HG02870 (cell line): Measurements from ENCODE around the gene CBX1.
A peak's percentile ranks its signal among the peaks of the same experiment; 100 is the strongest.
"Not testable (repeated sequence)": the region's sequence is repeated elsewhere in the genome, so short reads cannot be mapped to it uniquely, and the experiment has no call there.

Experiments used
- ATAC-seq: cut with Tn5 transposase; IDR thresholded peaks from one replicate; pipeline ENCODE4 v1.9.1; 2021; ENCODE audit warnings: mild to moderate bottlenecking, moderate library complexity; ENCODE audit not compliant: unreplicated experiment

CBX1 gene

GRCh38 chr17:48123776-48124388, 22.6 kb upstream of the CBX1 start:
- ATAC-seq = no peak

DNA sequence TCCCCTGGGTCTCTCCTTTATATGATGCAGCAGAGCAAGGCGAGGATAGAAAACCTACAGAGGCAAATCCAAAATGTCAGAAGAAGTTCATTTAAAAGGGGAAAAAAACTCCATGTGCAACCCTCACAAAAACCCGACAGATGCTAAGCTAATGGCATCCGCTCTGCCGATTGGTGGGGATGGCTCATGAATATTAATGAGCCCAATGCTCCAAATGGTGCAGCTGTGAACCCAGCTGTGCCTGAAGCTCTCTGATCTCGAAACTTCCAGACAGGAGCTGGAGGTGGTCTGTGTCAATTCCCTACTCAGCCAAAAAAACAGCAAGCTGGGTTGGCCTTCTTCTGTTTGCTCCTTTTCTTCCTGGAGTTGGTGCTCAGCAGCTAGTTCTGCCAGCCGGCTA, 21.8 kb upstream of the CBX1 start:
- ATAC-seq = no peak

- no peak for ATAC-seq
These were observed 21.4 kb upstream of the CBX1 start for GRCh38 chr17:48122665-48123045.

GRCh38 chr17:48121923-48122664, 20.8 kb upstream of the CBX1 start:
- no peak for ATAC-seq

DNA sequence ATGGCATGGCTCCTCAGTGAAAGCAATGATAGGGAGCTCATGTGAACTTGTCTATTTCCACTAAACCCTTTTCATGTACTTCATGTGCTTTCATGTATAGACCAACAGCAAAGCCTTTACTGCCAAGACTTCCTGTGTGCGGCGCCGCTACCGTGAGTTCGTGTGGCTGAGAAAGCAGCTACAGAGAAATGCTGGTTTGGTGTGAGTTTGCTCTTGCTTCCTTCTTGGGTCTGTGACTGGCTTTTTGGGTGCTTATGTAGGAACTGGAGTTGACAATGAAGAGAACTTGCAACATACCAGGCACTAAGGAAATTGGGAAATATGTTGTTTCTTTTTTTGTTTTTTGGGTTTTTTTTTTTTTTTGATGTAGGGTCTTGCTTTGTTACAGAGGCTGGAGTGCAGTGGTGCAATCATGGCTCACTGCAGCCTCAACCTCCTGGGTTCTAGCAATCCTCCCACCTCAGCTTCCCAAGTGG, 12.0 kb upstream of the CBX1 start:
- peak; percentile 41 for ATAC-seq

DNA sequence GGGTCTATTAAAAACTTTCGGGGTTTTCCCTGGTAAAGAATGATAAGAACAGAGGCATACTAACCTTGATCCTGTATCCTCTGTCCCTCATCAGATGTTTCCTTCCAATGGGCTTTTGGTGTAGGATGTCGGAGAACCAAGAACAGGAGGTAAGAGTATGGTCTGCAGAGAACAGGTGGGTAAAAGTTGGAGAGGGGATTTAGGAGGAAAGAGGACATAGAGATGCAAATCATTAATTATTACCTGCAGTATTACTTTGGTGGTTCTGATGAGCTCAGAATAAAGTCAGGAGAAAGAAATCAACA, 10.6 kb upstream of the CBX1 start:
- ATAC-seq = no peak

- no peak for ATAC-seq
These were observed 9.5 kb upstream of the CBX1 start for GRCh38 chr17:48110761-48111160.

GRCh38 chr17:48107137-48108055, 6.1 kb upstream of the CBX1 start, which contains the start of gene SNX11:
Gene SNX11 (plus strand): TSS chr17:48107766. CDS start chr17:48112044, 4,278 bp downstream.
- peak; percentile 76 for ATAC-seq

DNA sequence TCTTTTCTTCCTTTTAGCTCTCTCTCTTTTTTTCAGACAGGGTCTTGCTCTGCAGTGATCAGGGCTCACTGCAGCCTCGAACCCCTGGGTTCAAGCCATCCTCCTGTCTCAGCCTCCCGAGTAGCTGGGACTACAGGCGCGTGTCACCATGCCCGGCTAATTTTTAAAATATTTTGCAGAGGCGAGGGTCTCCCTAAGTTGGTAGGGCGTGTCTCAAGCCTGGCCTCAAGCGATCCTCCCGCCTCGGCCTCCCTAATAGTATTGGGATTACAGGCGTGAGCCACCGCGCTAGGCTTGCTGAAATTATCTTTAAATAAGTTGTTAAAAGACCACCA, 5.5 kb upstream of the CBX1 start:
- no peak for ATAC-seq

GRCh38 chr17:48104440-48104839, 3.2 kb upstream of the CBX1 start:
- no peak for ATAC-seq

GRCh38 chr17:48102798-48103715, 1.8 kb upstream of the CBX1 start:
- no peak for ATAC-seq

DNA sequence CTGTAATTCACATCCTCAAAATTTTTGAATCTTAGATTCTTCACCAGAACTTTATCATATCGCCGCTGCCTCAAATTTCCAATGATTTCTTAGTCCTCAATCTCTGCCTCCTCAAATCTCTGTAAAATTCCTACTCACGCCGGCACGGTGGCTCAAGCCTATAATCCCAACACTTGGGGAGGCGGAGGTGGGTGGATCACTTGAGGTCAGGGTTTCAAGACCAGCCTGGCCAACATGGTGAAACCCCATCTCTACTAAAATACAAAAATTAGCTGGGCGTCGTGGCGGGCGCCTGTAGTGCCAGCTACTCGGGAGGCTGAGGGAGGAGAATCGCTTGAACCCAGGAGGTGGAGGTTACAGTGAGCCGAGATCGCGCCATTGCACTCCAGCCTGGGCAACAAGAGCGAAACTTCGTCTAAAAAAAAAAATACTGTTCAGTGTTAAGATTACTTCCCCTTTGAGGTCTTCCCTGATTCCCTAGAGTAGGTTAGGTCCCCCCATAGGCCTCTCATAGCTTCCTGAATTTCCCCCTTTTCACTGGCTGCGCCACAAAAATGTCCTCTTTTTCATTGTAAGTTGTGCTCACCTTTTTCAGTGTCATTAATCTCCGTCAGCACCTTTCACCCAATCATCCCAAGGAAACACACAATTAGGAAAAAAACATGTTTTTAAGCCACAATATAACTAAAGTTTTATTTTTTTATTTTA, 919 bp upstream of the CBX1 start:
- ATAC-seq = no peak

DNA sequence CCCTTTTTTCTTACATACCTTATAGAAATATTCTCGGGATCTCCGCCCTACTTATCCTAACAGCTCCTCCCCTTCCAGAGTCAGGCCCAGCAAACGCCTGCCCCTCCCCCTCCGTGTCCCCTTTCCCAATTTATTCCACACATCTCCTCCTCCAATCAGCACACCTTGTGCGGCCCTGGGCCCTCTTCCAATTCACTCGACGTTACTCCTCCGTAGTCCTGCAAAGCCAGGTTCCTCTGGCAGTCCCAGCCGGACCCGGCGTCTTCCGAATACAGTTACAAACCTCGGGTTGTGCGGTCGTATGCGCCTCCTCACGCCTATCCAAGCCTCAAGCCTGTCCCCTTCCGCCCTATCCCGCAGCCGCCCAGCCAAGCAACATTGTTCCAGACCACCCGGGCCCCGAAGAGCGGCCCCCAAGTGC, 677 bp downstream of the CBX1 start:
- peak; percentile 6 for ATAC-seq

GRCh38 chr17:48100160-48100559, 1.1 kb downstream of the CBX1 start:
- ATAC-seq = no peak

DNA sequence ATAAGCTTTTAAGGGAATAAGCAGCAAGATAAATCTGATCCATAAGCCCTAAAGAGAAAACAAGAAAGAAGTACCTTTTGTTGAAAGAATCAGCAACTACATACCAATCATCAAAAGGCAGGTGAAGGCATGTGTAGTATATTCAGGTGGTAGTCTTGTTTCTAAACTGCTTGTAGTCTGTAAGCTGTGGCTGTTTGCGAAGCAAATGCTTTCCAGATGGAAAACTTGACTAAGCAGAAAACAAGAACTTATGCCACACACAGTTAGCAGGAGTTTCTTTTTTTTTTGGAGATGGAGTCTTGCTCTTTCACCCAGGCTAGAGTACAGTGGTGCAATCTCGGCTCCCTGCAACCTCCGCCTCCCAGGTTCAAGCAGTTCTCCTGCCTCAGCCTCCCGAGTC, 5.7 kb downstream of the CBX1 start:
- ATAC-seq = no peak

- ATAC-seq = no peak
These were observed 7.8 kb downstream of the CBX1 start for GRCh38 chr17:48093341-48094045.

DNA sequence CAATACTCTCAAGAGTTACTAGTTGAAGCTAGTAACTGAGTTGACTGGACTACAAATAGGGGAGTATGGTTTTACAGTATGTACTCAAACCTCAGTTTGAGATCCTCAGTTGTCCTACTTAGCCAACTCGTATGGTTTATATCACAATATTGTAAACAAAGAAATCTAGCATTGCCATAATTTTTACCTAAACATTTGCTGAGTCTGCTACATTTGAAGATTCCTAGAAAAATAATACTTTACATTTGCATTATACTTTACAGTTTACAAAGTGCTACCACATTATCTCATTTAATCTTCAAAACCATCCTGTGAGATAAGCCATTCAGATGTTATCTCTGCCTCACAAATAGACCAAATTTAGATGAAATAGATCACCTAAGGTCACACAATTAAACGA, 16.3 kb downstream of the CBX1 start:
- no peak for ATAC-seq

DNA sequence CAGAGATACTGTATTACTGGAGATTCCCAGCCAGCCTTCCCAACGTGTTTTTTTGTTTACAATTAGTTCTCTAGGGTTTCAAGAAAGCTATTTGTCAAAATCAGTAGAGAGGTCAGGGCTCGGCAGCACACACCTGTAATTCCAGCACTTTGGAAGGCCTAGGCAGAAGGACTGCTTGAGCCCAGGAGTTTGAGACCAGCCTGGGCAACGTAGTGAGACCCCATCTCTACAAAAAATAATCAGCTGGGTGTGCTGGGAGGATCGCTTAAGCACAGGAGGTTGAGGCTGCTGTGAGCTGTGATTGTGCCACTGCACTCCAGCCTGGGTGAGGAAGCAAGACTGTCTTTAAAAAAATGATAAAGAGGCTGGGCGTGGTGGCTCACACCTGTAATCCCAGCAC, 19.4 kb downstream of the CBX1 start:
- no peak for ATAC-seq

DNA sequence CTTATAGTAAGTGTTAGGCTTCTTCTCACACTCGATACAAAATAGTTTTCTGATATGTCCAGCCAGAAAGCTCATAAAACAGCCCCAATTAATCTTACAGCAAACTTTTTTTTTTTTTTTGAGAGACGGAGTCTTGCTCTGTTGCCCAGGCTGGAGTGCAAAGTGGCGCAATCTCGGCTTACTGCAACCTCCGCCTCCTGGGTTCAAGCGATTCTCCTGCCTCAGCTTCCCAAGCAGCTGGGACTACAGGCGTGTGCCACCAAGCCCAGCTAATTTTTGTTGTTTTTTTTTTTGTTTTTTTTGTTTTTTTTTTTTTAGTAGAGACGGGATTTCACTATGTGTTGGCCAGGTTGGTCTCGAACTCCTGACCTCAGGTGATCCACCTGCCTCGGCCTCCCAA, 24.1 kb downstream of the CBX1 start:
- not testable (repeated sequence) for ATAC-seq
